Astrocyte (in vitro differentiated cells and primary cell): ENCODE measurements around the gene SLAMF7. TPM values are rescaled to one million over a fixed set of nuclear protein-coding genes. Genes with fewer than 3 reads are reported as not detected.

ENCODE experiments used
- DNase-seq: peaks from one replicate; pipeline ENCODE4 v3.0.0-alpha.2; 2010; ENCODE audit warnings: low read depth
- FAIRE-seq: peaks from 2 replicates; lab custom pipeline; 2011; peaks lifted over from hg19 to GRCh38; lab: Jason Lieb, UNC
- H2AFZ ChIP-seq: 2 replicates; pipeline ENCODE4 v1.6.0; 2012; ENCODE audit warnings: low read depth, low read length, inconsistent platforms
- H3K27ac ChIP-seq: 2 replicates; pipeline ENCODE4 v1.5.1; 2011; ENCODE audit warnings: low read depth, low read length, inconsistent platforms
- H3K27me3 ChIP-seq: 2 replicates; pipeline ENCODE4 v1.6.0; 2011; ENCODE audit warnings: low read length, inconsistent platforms; ENCODE audit not compliant: insufficient read depth
- H3K36me3 ChIP-seq: 2 replicates; pipeline ENCODE4 v1.5.1; 2011; ENCODE audit warnings: low read length, inconsistent platforms; ENCODE audit not compliant: insufficient read depth
- H3K4me1 ChIP-seq: 2 replicates; pipeline ENCODE4 v1.5.1; 2011; ENCODE audit warnings: low read length, inconsistent platforms; ENCODE audit not compliant: insufficient read depth
- H3K4me2 ChIP-seq: 2 replicates; pipeline ENCODE4 v1.6.0; 2012; ENCODE audit warnings: low read length, inconsistent platforms
- H3K4me3 ChIP-seq: 2 replicates; pipeline ENCODE4 v1.5.1; 2011; ENCODE audit warnings: low read depth, mild to moderate bottlenecking, low read length, inconsistent platforms; ENCODE audit not compliant: insufficient read depth
- H3K79me2 ChIP-seq: 2 replicates; pipeline ENCODE4 v1.6.0; 2012; ENCODE audit warnings: mild to moderate bottlenecking, low read length, inconsistent platforms; ENCODE audit not compliant: insufficient read depth
- H3K9ac ChIP-seq: 2 replicates; pipeline ENCODE4 v1.6.0; 2012; ENCODE audit warnings: mild to moderate bottlenecking, low read length, inconsistent platforms
- H3K9me3 ChIP-seq: 2 replicates; pipeline ENCODE4 v1.5.1; 2012; ENCODE audit warnings: low read depth, mild to moderate bottlenecking, low read length, inconsistent platforms; ENCODE audit not compliant: insufficient read depth
- H4K20me1 ChIP-seq: 2 replicates; pipeline ENCODE4 v1.6.0; 2012; ENCODE audit warnings: low read length, inconsistent platforms; ENCODE audit not compliant: insufficient read depth
- H3K27ac Mint-ChIP-seq: one replicate; pipeline ENCODE4 v1.8.0; 2021; ENCODE audit warnings: mild to moderate bottlenecking, mixed read lengths; ENCODE audit not compliant: unreplicated experiment
- H3K27me3 Mint-ChIP-seq: one replicate; pipeline ENCODE4 v1.8.0; 2021; ENCODE audit warnings: low read depth, mixed read lengths; ENCODE audit not compliant: unreplicated experiment
- H3K36me3 Mint-ChIP-seq: one replicate; pipeline ENCODE4 v1.8.0; 2021; ENCODE audit warnings: low read depth, mixed read lengths; ENCODE audit not compliant: unreplicated experiment
- H3K4me1 Mint-ChIP-seq: one replicate; pipeline ENCODE4 v1.8.0; 2021; ENCODE audit warnings: low read depth, mixed read lengths; ENCODE audit not compliant: unreplicated experiment
- H3K4me3 Mint-ChIP-seq: one replicate; pipeline ENCODE4 v1.8.0; 2021; ENCODE audit warnings: mild to moderate bottlenecking, moderate library complexity, mixed read lengths; ENCODE audit not compliant: unreplicated experiment
- H3K9me3 Mint-ChIP-seq: one replicate; pipeline ENCODE4 v1.8.0; 2021; ENCODE audit warnings: mild to moderate bottlenecking, mixed read lengths; ENCODE audit not compliant: unreplicated experiment
- CTCF ChIP-seq: IDR thresholded peaks from 2 replicates; pipeline ENCODE4 v1.5.1; 2011; ENCODE audit warnings: low read depth, mild to moderate bottlenecking, inconsistent platforms, low read length, moderate library complexity; ENCODE audit not compliant: insufficient read depth
- EZH2 ChIP-seq: IDR thresholded peaks from 2 replicates; pipeline ENCODE4 v1.6.1; 2012; ENCODE audit warnings: mild to moderate bottlenecking, low read length, inconsistent platforms; ENCODE audit not compliant: insufficient read depth
- total RNA-seq: library from RNA; stranded (reverse); gene quantifications from 2 replicates; pipeline ENCODE4 v1.2.1, GENCODE V29; 2021

Gene SLAMF7
- total RNA-seq, 1 donor from 2014 or later: 0.32 TPM

- H3K27ac Mint-ChIP-seq: no peak overlapping the region
- H3K4me3 ChIP-seq: no peak overlapping the region
- no peak overlapping the region for H3K27ac ChIP-seq
- DNase-seq: no peak
- no peaks in the 10 kb centered on the region for H3K4me1 Mint-ChIP-seq
- TF ChIP-seq CTCF (no peak), EZH2 (no peak)
- FAIRE-seq: no peak
- no peaks in the 10 kb centered on the region for H3K79me2 ChIP-seq
- no peaks in the 10 kb centered on the region for H3K36me3 Mint-ChIP-seq
- no peaks in the 10 kb centered on the region for H3K27me3 ChIP-seq
- H3K9ac ChIP-seq: no peak overlapping the region
- H2AFZ ChIP-seq: no peak overlapping the region
- H3K9me3 Mint-ChIP-seq: peaks cover 6% of the 10 kb centered on the region
- H3K9me3 ChIP-seq: no peaks in the 10 kb centered on the region
- H3K4me1 ChIP-seq: no peaks in the 10 kb centered on the region
- H3K4me3 Mint-ChIP-seq: no peak overlapping the region
- no peak overlapping the region for H3K4me2 ChIP-seq
- H3K36me3 ChIP-seq: no peaks in the 10 kb centered on the region
- no peaks in the 10 kb centered on the region for H4K20me1 ChIP-seq
- H3K27me3 Mint-ChIP-seq: peaks cover 5% of the 10 kb centered on the region
These were observed 50.1 kb downstream of the SLAMF7 start for GRCh38 chr1:160789051-160789701.

GRCh38 chr1:160789702-160790611 is 50.9 kb downstream of the SLAMF7 start:
- H3K9me3 ChIP-seq: no peaks in the 10 kb centered on the region
- no peaks in the 10 kb centered on the region for H3K79me2 ChIP-seq
- DNase-seq (no peak), FAIRE-seq (no peak)
- no peak overlapping the region for H3K27ac ChIP-seq
- no peak overlapping the region for H3K4me3 ChIP-seq
- no peaks in the 10 kb centered on the region for H3K27me3 ChIP-seq
- no peak overlapping the region for H3K4me3 Mint-ChIP-seq
- no peaks in the 10 kb centered on the region for H3K4me1 Mint-ChIP-seq
- no peak overlapping the region for H3K27ac Mint-ChIP-seq
- H3K36me3 ChIP-seq: no peaks in the 10 kb centered on the region
- H4K20me1 ChIP-seq: no peaks in the 10 kb centered on the region
- peaks cover 4% of the 10 kb centered on the region for H3K9me3 Mint-ChIP-seq
- H3K36me3 Mint-ChIP-seq: no peaks in the 10 kb centered on the region
- H3K27me3 Mint-ChIP-seq: peaks cover 9% of the 10 kb centered on the region
- H3K4me1 ChIP-seq: no peaks in the 10 kb centered on the region
- H3K9ac ChIP-seq: no peak overlapping the region
- no peak overlapping the region for H2AFZ ChIP-seq
- no peak overlapping the region for H3K4me2 ChIP-seq
- TF ChIP-seq CTCF: no peak
- TF ChIP-seq EZH2: no peak

GRCh38 chr1:160794376-160794775 is 55.3 kb downstream of the SLAMF7 start:
- Histone ChIP-seq H3K36me3 (no peaks in the 10 kb centered on the region), H3K4me1 (no peaks in the 10 kb centered on the region), H3K27me3 (no peaks in the 10 kb centered on the region), H3K79me2 (no peaks in the 10 kb centered on the region), H2AFZ (no peak overlapping the region), H3K4me2 (no peak overlapping the region), H3K9me3 (no peaks in the 10 kb centered on the region), H3K9ac (no peak overlapping the region), H3K27ac (no peak overlapping the region), H4K20me1 (no peaks in the 10 kb centered on the region), H3K4me3 (no peak overlapping the region)
- Mint-ChIP-seq H3K9me3 (peaks cover 3% of the 10 kb centered on the region), H3K27ac (no peak overlapping the region), H3K27me3 (peaks cover 12% of the 10 kb centered on the region), H3K4me1 (no peaks in the 10 kb centered on the region), H3K36me3 (no peaks in the 10 kb centered on the region), H3K4me3 (no peak overlapping the region)
- FAIRE-seq: no peak
- DNase-seq: no peak
- TF ChIP-seq EZH2 (no peak), CTCF (no peak)
